Hepatocyte (in vitro differentiated cells): ENCODE data around the gene NCAPG2. TPM values are rescaled to one million over a fixed set of nuclear protein-coding genes. Genes with fewer than 3 reads are reported as not detected.

Experiments
- DNase-seq: peaks from one replicate; pipeline ENCODE4 v3.0.0-alpha.2; 2016; ENCODE audit warnings: low spot score
- H2AFZ ChIP-seq: fragments of 200-600 bp; sonication (generic); 2 replicates; pipeline ENCODE4 v1.6.0; 2016; ENCODE audit warnings: antibody characterized with exemption, mild to moderate bottlenecking
- H3K27ac ChIP-seq: fragments of 200-600 bp; sonication (generic); 2 replicates; pipeline ENCODE4 v1.5.1; 2016; ENCODE audit warnings: mild to moderate bottlenecking
- H3K27me3 ChIP-seq: fragments of 200-600 bp; sonication (generic); 2 replicates; pipeline ENCODE4 v1.6.1; 2016
- H3K36me3 ChIP-seq: fragments of 200-600 bp; sonication (generic); replicated peaks from 2 replicates; pipeline ENCODE4 v1.5.1; 2016; ENCODE audit warnings: low read depth; ENCODE audit not compliant: insufficient read depth
- H3K4me1 ChIP-seq: fragments of 200-600 bp; sonication (generic); 2 replicates; pipeline ENCODE4 v1.5.1; 2016; ENCODE audit warnings: mild to moderate bottlenecking, moderate library complexity; ENCODE audit not compliant: insufficient read depth
- H3K4me2 ChIP-seq: fragments of 200-600 bp; sonication (generic); 2 replicates; pipeline ENCODE4 v1.6.0; 2016
- H3K4me3 ChIP-seq: fragments of 200-600 bp; sonication (generic); 2 replicates; pipeline ENCODE4 v1.5.1; 2016; ENCODE audit warnings: mild to moderate bottlenecking
- H3K79me2 ChIP-seq: fragments of 200-600 bp; sonication (generic); 2 replicates; pipeline ENCODE4 v1.6.0; 2017; ENCODE audit warnings: mild to moderate bottlenecking
- H3K9me2 ChIP-seq: fragments of 200-600 bp; sonication (generic); replicated peaks from 2 replicates; pipeline ENCODE4 v1.6.0; 2017; ENCODE audit warnings: mild to moderate bottlenecking; ENCODE audit not compliant: insufficient read depth
- H3K9me3 ChIP-seq: fragments of 200-600 bp; sonication (generic); 2 replicates; pipeline ENCODE4 v1.5.1; 2016; ENCODE audit warnings: low read depth, mild to moderate bottlenecking
- H4K20me1 ChIP-seq: fragments of 200-600 bp; sonication (generic); 2 replicates; pipeline ENCODE4 v1.6.0; 2016; ENCODE audit warnings: mild to moderate bottlenecking; ENCODE audit not compliant: insufficient read depth, poor library complexity, severe bottlenecking
- EZH2 ChIP-seq: fragments of 200-600 bp; sonication (generic); IDR thresholded peaks from 2 replicates; pipeline ENCODE4 v1.6.1; 2016; ENCODE audit warnings: antibody characterized with exemption, mild to moderate bottlenecking, borderline replicate concordance
- EZH2phosphoT487 ChIP-seq: fragments of 200-600 bp; sonication (generic); IDR thresholded peaks from one replicate; pipeline ENCODE4 v1.6.1; 2018; ENCODE audit warnings: antibody characterized with exemption, mild to moderate bottlenecking, low read depth, moderate library complexity; ENCODE audit not compliant: unreplicated experiment, severe bottlenecking
- WGBS: methylation state at CpG from one replicate; pipeline ENCODE4 v1.1.6; 2016; ENCODE audit warnings: low lambda C conversion rate; ENCODE audit errors: missing lambda C conversion rate; 5-methylcytosine and 5-hydroxymethylcytosine counted together
- polyA plus RNA-seq: library from polyadenylated mRNA; unstranded; fragments of >200 nt; fragmentation: Nextera tagmentation; extraction: Ambion mirVana; gene quantifications from 2 replicates; pipeline ENCODE4 v1.2.1, GENCODE V29; 2016
- total RNA-seq: library from RNA; depleted of rRNA; stranded (reverse); fragments of >200 nt; gene quantifications from 2 replicates; pipeline ENCODE4 v1.2.3, GENCODE V29; 2014
- TF ChIP-seq, protein P1 (sequence below): fragments of 200-600 bp; sonication (generic); IDR thresholded peaks from 2 replicates; pipeline ENCODE4 v1.5.1; 2016; ENCODE audit warnings: antibody characterized with exemption, mild to moderate bottlenecking; ENCODE audit not compliant: poor library complexity

Gene NCAPG2
- total and polyA plus RNA-seq, 2 experiments from 2014 or later, result 6.2 to 9.5 TPM

DNA sequence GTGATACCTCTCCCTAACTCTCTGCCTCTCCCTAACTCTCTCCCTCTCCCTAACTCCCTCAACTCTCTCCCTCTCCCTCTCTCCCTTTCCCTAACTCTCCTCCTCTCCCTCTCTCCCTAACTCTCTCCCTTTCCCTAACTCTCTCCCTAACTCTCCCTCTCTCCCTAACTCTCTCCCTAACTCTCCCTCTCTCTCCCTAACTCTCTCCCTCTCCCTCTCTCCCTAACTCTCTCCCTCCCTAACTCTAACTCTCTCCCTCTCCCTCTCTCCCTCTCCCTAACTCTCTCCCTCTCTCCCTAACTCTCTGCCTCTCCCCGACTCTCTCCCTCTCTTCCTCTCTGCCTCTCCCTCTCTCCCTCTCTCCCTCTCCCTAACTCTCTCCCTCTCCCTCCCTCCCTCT, 115.0 kb downstream of the NCAPG2 start:
- no peaks in the 10 kb centered on the region for H3K79me2 ChIP-seq
- no peak overlapping the region for H2AFZ ChIP-seq
- no peaks in the 10 kb centered on the region for H4K20me1 ChIP-seq
- H3K4me1 ChIP-seq, result peaks cover 12% of the 10 kb centered on the region
- 75% methylated on average over 1 of the region's 1 CpG for WGBS
- peaks cover 22% of the 10 kb centered on the region for H3K27me3 ChIP-seq
- H3K36me3 ChIP-seq, result no peaks in the 10 kb centered on the region
- H3K4me3 ChIP-seq, result no peak overlapping the region
- TF ChIP-seq EZH2phosphoT487 (no peak), EZH2 (no peak)
- TF ChIP-seq, protein P1, sequence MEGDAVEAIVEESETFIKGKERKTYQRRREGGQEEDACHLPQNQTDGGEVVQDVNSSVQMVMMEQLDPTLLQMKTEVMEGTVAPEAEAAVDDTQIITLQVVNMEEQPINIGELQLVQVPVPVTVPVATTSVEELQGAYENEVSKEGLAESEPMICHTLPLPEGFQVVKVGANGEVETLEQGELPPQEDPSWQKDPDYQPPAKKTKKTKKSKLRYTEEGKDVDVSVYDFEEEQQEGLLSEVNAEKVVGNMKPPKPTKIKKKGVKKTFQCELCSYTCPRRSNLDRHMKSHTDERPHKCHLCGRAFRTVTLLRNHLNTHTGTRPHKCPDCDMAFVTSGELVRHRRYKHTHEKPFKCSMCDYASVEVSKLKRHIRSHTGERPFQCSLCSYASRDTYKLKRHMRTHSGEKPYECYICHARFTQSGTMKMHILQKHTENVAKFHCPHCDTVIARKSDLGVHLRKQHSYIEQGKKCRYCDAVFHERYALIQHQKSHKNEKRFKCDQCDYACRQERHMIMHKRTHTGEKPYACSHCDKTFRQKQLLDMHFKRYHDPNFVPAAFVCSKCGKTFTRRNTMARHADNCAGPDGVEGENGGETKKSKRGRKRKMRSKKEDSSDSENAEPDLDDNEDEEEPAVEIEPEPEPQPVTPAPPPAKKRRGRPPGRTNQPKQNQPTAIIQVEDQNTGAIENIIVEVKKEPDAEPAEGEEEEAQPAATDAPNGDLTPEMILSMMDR, result no peak
- H3K27ac ChIP-seq, result no peak overlapping the region
- H3K9me2 ChIP-seq, result no peaks in the 10 kb centered on the region
- H3K9me3 ChIP-seq, result no peaks in the 10 kb centered on the region
- no peak for DNase-seq
- no peak overlapping the region for H3K4me2 ChIP-seq

DNA sequence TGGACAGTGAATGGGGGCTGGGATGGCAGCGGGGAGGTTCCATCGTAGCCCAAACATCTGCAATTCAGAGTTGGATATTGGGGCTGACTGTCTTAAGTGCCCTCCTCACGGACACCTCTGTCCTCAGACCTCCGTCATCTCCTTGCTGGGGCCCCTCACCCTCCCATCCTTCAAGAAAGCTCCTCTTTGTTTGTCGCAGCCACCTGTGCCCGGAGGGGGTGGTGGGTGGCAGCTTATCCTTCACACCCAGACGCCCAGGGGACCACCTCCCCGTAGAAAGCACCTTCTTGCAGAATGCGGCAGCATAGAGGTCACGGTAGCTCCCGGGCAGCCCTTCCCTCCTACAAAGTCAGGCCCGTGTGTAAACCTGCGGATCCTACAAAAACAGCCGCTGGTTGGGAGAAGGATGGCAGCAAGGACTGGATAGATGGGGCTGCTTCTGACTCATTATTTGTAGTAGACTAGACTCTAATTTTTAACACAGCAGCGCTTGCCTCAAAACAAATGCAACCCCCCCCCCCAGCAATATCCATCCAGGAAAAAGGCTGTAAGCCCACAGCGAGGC, 115.6 kb downstream of the NCAPG2 start:
- H3K4me3 ChIP-seq, result no peak overlapping the region
- DNase-seq, result no peak
- peaks cover 28% of the 10 kb centered on the region for H3K27me3 ChIP-seq
- TF ChIP-seq, protein P1, result no peak
- TF ChIP-seq EZH2, result no peak
- no peak for TF ChIP-seq EZH2phosphoT487
- no peak overlapping the region for H3K27ac ChIP-seq
- H3K36me3 ChIP-seq, result no peaks in the 10 kb centered on the region
- H3K79me2 ChIP-seq, result no peaks in the 10 kb centered on the region
- peaks cover 12% of the 10 kb centered on the region for H3K4me1 ChIP-seq
- H2AFZ ChIP-seq, result no peak overlapping the region
- 70% methylated on average over 16 of the region's 16 CpGs for WGBS
- no peaks in the 10 kb centered on the region for H3K9me3 ChIP-seq
- H3K4me2 ChIP-seq, result no peak overlapping the region
- no peaks in the 10 kb centered on the region for H3K9me2 ChIP-seq
- H4K20me1 ChIP-seq, result no peaks in the 10 kb centered on the region

DNA sequence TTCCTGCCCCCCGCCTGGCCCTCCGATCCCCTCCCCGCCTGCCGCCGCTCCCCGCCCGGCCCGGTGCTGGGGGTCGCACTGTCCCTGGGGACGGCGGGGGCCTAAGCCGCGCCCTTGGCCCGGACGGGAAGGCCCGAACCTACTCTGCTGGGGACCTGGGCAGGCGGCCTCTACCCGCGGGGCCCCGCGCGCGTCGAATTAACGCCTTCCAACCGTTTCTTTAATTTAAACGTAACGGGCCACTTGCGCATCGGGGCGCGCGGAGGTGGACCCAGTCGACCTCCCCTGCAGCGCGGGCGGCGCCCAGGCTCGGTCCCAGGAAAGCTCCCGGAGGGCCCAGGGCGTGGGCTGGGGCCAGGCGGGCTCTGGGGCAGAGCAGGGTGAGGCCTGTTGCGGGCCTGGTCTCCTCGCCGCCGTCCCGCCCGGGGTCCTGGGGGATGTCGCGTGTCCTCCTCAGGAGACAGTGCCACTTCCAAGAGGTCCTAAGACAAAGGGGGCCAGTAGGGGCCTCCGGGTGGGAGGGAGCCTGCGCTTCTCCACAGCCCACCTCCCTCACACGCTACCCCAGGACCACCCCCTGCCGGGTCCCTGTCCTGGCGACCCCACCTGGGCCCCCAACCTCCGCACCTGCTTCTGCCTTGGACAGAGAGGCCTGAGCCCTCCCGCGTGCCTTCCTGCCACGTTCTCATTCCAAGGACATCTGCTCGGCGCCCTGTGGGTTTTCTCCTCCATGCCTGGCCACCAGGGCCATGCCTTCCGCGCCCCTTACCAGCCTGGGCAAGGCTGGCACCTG, 116.3 kb downstream of the NCAPG2 start:
- peaks cover 33% of the 10 kb centered on the region for H3K27me3 ChIP-seq
- no peaks in the 10 kb centered on the region for H3K36me3 ChIP-seq
- peaks cover 12% of the 10 kb centered on the region for H3K4me1 ChIP-seq
- peak; percentile 32 for DNase-seq
- peak overlapping the region; percentile 89 for H3K4me2 ChIP-seq
- H4K20me1 ChIP-seq, result no peaks in the 10 kb centered on the region
- no peak overlapping the region for H2AFZ ChIP-seq
- H3K79me2 ChIP-seq, result no peaks in the 10 kb centered on the region
- H3K9me2 ChIP-seq, result no peaks in the 10 kb centered on the region
- H3K4me3 ChIP-seq, result no peak overlapping the region
- WGBS, result 17% methylated on average over 28 of the region's 63 CpGs
- TF ChIP-seq, protein P1, result no peak
- no peak for TF ChIP-seq EZH2
- TF ChIP-seq EZH2phosphoT487, result no peak
- H3K9me3 ChIP-seq, result no peaks in the 10 kb centered on the region
- no peak overlapping the region for H3K27ac ChIP-seq
